GM12874 (cell line): ENCODE results near the gene NYNRIN.

Experiments used
- CTCF ChIP-seq: IDR thresholded peaks from 2 replicates; pipeline ENCODE4 v1.5.1; 2011; ENCODE audit warnings: low read depth, mild to moderate bottlenecking, control low read depth, low read length, moderate library complexity; ENCODE audit not compliant: insufficient read depth

Gene NYNRIN

GRCh38 chr14:24389226-24389848 is 9.5 kb upstream of the NYNRIN start:
- no peak for TF ChIP-seq CTCF

- TF ChIP-seq CTCF: no peak
Measured at GRCh38 chr14:24390701-24391468, 7.9 kb upstream of the NYNRIN start.

- no peak for TF ChIP-seq CTCF
Measured at GRCh38 chr14:24392325-24393091, 6.3 kb upstream of the NYNRIN start.

- no peak for TF ChIP-seq CTCF
Measured at GRCh38 chr14:24394275-24394674, 4.5 kb upstream of the NYNRIN start.

- no peak for TF ChIP-seq CTCF
Measured at GRCh38 chr14:24395609-24396582, 2.9 kb upstream of the NYNRIN start.

GRCh38 chr14:24397639-24398292 is 1.0 kb upstream of the NYNRIN start:
- TF ChIP-seq CTCF: no peak
